Right lobe of liver (tissue), 6 donors: ENCODE measurements around the gene RBM28. TPM values are rescaled to one million over a fixed set of nuclear protein-coding genes. Genes with fewer than 3 reads are reported as not detected.
"Not testable (repeated sequence)": the region's sequence is repeated elsewhere in the genome, so short reads cannot be mapped to it uniquely, and the experiment has no call there.

Experiments used
- ATAC-seq, 4 donors: fragments of 200-7000 bp; cut with Tn5 transposase; one replicate each; pipeline ENCODE4 v1.9.1; 2020; ENCODE audit warnings: mild to moderate bottlenecking in 4 of 4, moderate library complexity in 4 of 4
- DNase-seq, 3 donors: peaks; one replicate each; pipeline ENCODE4 v3.0.0-alpha.2; 2020
- H3K27ac ChIP-seq, 3 donors: fragments of 200-600 bp; one replicate each; pipeline ENCODE4 v1.8.0; 2022
- H3K27me3 ChIP-seq, 2 donors: fragments of 200-600 bp; one replicate each; pipeline ENCODE4 v1.8.0; 2022
- H3K36me3 ChIP-seq, 4 donors: fragments of 200-600 bp; sonication (generic) in 1 of 4; one replicate each; pipeline versions ENCODE4 v1.5.1 to v1.8.0; 2017 to 2022; ENCODE audit warnings: control low read depth in 1 of 4
- H3K4me1 ChIP-seq, 4 donors: fragments of 200-600 bp; sonication (generic) in 1 of 4; one replicate each; pipeline versions ENCODE4 v1.5.1 to v1.8.0; 2017 to 2022; ENCODE audit warnings: control low read depth in 1 of 4
- H3K4me3 ChIP-seq, 3 donors: fragments of 200-600 bp; one replicate each; pipeline ENCODE4 v1.8.0; 2022
- H3K9me3 ChIP-seq, 4 donors: fragments of 200-600 bp; sonication (generic) in 1 of 4; one replicate each; pipeline versions ENCODE4 v1.5.1 to v1.8.0; 2017 to 2022; ENCODE audit warnings: control low read depth in 1 of 4
- CTCF ChIP-seq, 4 donors: fragments of 200-600 bp in 3 of 4; fragments of 450-650 bp in 1 of 4; IDR thresholded peaks; one replicate each; pipeline versions ENCODE4 v1.5.1 to v1.8.0; 2016 to 2022; ENCODE audit warnings: antibody characterized with exemption in 4 of 4, mild to moderate bottlenecking in 2 of 4
- POLR2A ChIP-seq: fragments of 450-650 bp; IDR thresholded peaks from one replicate; pipeline ENCODE4 v1.6.1; 2017; ENCODE audit warnings: antibody characterized with exemption, mild to moderate bottlenecking
- WGBS: methylation state at CpG from one replicate; pipeline ENCODE4 v1.1.6; 2018; ENCODE audit warnings: low coverage, low lambda C conversion rate; ENCODE audit not compliant: insufficient coverage; ENCODE audit errors: missing lambda C conversion rate; 5-methylcytosine and 5-hydroxymethylcytosine counted together
- intact Hi-C, 2 donors: fragments of 100-400 bp; cut with DNase I; formaldehyde crosslinking; loops; one replicate each; pipeline versions ENCODE4 v1.11.2 to v1.14.1; 2022
- total RNA-seq, 6 experiments: library from RNA; depleted of rRNA in 2 of 6; stranded (reverse); fragments of >200 nt in 2 of 6; fragmentation: NEBNext Ultra II Directional in 3 of 6; extraction: Animal tissue kit (Norgen Biotek cat#: 25700) in 3 of 6; gene quantifications; one replicate each; pipeline versions ENCODE4 v1.1.0 to v1.2.4, GENCODE V29; 2016 to 2023
- donor health status: DM: no; HTN: yes; CAD: no.
- donor health status: DM: no; HTN: no; CAD: no.
- donor health status: DM: no; HTN: no; CAD: no.
- donor health status: DM: no; HTN: yes; CAD: no.
- donor health status: DM: no; HTN: yes; CAD: no.

Gene RBM28
- total RNA-seq, 6 experiments from 2014 or later, result 9.0 to 17.4 (median 11.1) TPM

- no peaks in the 10 kb centered on the region for H3K27me3 ChIP-seq
- no peak overlapping the region for H3K4me3 ChIP-seq
- intact Hi-C loops, result no loop called here
- no peak for ATAC-seq
- DNase-seq, result no peak
- no CpG with 5 or more reads among the region's 1 CpG for WGBS
- H3K36me3 ChIP-seq, result peaks cover 0 to 33% (median 2%) of the 10 kb centered on the region in 4 donors
- H3K27ac ChIP-seq, result no peak overlapping the region
- TF ChIP-seq POLR2A, result no peak
- no peaks in the 10 kb centered on the region for H3K9me3 ChIP-seq
- H3K4me1 ChIP-seq, result no peaks in the 10 kb centered on the region
Observed at GRCh38 chr7:128304212-128304611, 39.5 kb downstream of the RBM28 start.

GRCh38 chr7:128303643-128304042, 40.1 kb downstream of the RBM28 start:
- WGBS, result 73% methylated on average over 5 of the region's 5 CpGs
- peak in 2 of 4 donors; percentile 39 to 56 for ATAC-seq
- no peak for TF ChIP-seq CTCF (IDR thresholded peaks at IDR 0.05)
- no peak for TF ChIP-seq POLR2A

DNA sequence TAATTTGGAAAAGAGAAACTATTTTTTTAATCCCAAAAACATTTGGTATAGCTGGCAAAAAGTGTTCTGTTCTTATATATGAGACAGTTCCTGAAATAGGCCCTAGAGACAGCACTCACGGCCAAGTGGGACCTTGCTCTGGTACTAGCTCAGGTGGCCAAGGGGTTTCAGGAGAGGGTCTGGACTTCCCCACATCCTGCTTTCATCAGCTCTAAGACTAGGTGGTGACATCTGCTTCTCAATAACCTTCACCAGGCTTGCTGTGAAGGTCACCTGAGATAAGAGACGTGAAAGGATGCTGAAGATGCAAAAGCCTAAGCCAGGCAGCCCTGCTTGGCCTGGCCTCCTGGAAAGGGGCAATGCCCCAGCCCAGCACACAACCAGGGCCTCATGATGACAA, 40.6 kb downstream of the RBM28 start:
- intact Hi-C loops, result no loop called here
- peaks cover 0 to 32% (median 2%) of the 10 kb centered on the region in 4 donors for H3K36me3 ChIP-seq
- no CpG with 5 or more reads among the region's 2 CpGs for WGBS

More at GRCh38 chr7:128303643-128304042, 40.1 kb downstream of the RBM28 start:
- H3K4me3 ChIP-seq, result no peak overlapping the region
- no peak overlapping the region for H3K27ac ChIP-seq
- intact Hi-C loops, result no loop called here
- no peaks in the 10 kb centered on the region for H3K27me3 ChIP-seq
- DNase-seq, result no peak
- peaks cover 0 to 33% (median 2%) of the 10 kb centered on the region in 4 donors for H3K36me3 ChIP-seq
- H3K9me3 ChIP-seq, result no peaks in the 10 kb centered on the region
- no peaks in the 10 kb centered on the region for H3K4me1 ChIP-seq

DNA sequence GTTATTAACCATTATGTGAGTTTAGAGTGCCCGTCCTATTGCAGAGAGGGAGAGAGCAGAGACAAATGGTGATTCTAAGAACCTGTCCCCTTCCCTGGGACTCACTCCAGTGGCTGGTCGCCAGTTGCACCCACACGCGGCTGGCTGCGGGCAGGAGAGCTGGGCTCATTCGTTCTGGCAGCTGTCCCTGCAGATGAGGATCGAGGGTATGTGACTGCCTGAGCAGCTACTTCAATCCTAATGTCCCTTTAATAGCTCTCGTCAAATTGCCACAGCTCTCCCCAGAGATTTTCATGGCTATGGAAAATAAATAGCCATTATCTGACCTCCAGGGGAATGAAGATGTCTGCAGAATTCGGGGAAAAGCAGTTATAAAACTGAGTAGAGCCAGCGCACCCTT, 41.6 kb downstream of the RBM28 start:
- Histone ChIP-seq H3K4me1 (no peaks in the 10 kb centered on the region), H3K27ac (no peak overlapping the region), H3K36me3 (peaks cover 0 to 23% (median 1%) of the 10 kb centered on the region in 4 donors), H3K4me3 (no peak overlapping the region), H3K9me3 (no peaks in the 10 kb centered on the region), H3K27me3 (no peaks in the 10 kb centered on the region)
- DNase-seq (no peak), ATAC-seq (no peak)
- TF ChIP-seq CTCF (IDR thresholded peaks at IDR 0.05) (no peak), POLR2A (no peak)
- WGBS, result 68% methylated on average over 4 of the region's 10 CpGs
- intact Hi-C loops, result no loop called here

More for the DNA sequence above, 40.6 kb downstream of the RBM28 start:
- H3K27me3 ChIP-seq, result no peaks in the 10 kb centered on the region
- H3K27ac ChIP-seq, result no peak overlapping the region
- no peak for TF ChIP-seq CTCF (IDR thresholded peaks at IDR 0.05)
- no peak for TF ChIP-seq POLR2A
- no peaks in the 10 kb centered on the region for H3K4me1 ChIP-seq
- no peak overlapping the region for H3K4me3 ChIP-seq
- DNase-seq (no peak), ATAC-seq (no peak)
- H3K9me3 ChIP-seq, result no peaks in the 10 kb centered on the region

GRCh38 chr7:128299109-128299607, 44.5 kb downstream of the RBM28 start:
- TF ChIP-seq POLR2A (no peak), CTCF (IDR thresholded peaks at IDR 0.05) (no peak)
- intact Hi-C loops, result no loop called here
- WGBS, result 65% methylated on average over 7 of the region's 7 CpGs
- DNase-seq, result no peak
- peaks cover 0 to 9% (median 0%) of the 10 kb centered on the region in 4 donors for H3K36me3 ChIP-seq
- no peaks in the 10 kb centered on the region for H3K27me3 ChIP-seq
- H3K4me1 ChIP-seq, result no peaks in the 10 kb centered on the region
- H3K27ac ChIP-seq, result no peak overlapping the region
- no peak overlapping the region for H3K4me3 ChIP-seq
- H3K9me3 ChIP-seq, result no peaks in the 10 kb centered on the region
- no peak for ATAC-seq

- H3K9me3 ChIP-seq, ATAC-seq, H3K4me3 ChIP-seq, H3K36me3 ChIP-seq, H3K27me3 ChIP-seq, intact Hi-C loops, H3K27ac ChIP-seq, DNase-seq, H3K4me1 ChIP-seq: not testable (repeated sequence)
- WGBS, result 75% methylated on average over 5 of the region's 7 CpGs
Observed at GRCh38 chr7:128298004-128298403, 45.7 kb downstream of the RBM28 start.
